NOMO-1 (cell line): ENCODE results near the gene CYTH4.
"Not testable (repeated sequence)": the region's sequence is repeated elsewhere in the genome, so short reads cannot be mapped to it uniquely, and the experiment has no call there.

Source experiments
- DNase-seq, 2 experiments: peaks; one replicate each; lab custom pipeline; 2025; ENCODE audit not compliant: unreplicated experiment in 2 of 2; lab: John Stamatoyannopoulos, UW

Gene CYTH4, protein sequence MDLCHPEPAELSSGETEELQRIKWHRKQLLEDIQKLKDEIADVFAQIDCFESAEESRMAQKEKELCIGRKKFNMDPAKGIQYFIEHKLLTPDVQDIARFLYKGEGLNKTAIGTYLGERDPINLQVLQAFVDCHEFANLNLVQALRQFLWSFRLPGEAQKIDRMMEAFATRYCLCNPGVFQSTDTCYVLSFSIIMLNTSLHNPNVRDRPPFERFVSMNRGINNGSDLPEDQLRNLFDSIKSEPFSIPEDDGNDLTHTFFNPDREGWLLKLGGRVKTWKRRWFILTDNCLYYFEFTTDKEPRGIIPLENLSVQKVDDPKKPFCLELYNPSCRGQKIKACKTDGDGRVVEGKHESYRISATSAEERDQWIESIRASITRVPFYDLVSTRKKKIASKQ

DNA sequence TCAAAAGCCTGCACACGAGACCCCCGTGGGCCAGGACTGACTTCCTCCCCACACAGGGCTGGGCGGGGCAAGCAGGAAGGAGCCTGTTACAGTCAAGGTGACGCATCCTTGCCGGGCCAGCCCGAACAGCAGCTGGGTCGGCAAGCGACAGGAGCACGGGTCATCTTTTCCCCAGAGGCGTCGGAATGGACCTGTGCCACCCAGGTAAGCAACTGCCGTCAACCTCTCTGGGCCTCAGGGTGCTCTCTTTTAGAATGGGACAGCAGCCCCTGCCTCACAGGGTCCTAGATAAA lies at the start of gene CYTH4:
Gene CYTH4 (plus strand): TSS at position 124 of the 293 bp plus-strand sequence. CDS start 62 bp downstream, at position 186.
- DNase-seq, result peak; percentile 73 to 90

GRCh38 chr22:37233371-37233750 lies 48.9 kb upstream of the CYTH4 start:
- DNase-seq, result not testable (repeated sequence)

GRCh38 chr22:37233751-37234631 lies 48.3 kb upstream of the CYTH4 start:
- no peak for DNase-seq

DNA sequence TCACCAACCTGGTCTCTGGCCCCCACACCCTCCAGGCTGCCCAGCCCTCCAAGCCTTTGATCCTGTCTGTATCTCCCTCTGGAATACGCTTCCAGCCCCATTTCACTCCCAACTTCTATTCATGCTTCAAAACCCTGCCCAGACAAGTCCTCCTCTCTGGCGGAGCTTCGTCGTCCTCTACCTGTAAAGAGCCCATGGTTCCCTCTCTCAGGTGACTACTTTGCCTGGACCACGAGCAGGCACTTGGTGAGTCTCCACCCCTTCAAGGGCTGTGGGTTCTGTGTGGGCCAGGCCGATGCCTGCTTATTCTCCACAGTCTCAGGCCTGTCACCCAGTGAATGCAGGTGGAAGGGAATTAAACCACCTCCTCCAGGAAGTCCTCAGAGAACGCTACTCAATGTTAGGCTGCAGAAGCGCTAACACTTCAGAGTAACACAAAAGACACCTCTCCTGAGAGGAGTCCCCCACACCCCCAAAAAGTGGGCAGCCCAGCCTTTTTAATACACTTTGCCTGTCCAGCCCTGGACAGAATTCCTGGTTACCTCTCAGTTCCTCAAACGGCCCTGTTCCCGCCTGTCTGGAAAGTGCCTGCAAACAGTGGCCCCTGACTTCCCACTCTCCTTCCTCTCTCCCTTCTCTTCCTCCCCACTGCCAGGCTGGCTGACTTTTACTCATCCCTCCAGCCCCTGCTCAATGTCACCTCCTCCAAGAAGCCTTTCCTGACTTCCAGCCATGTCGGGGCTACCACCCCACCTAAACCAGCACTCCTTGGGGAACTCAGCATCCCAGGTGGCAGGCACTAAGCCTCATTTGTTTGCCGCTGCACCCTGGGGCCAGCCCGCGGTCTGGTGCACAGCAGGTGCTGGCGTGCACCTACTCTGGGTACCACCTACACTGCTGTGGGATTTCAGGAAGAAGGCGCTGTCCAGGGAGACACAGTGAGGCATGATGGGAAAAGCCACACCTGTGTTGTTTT lies 47.3 kb upstream of the CYTH4 start:
- no peak for DNase-seq

GRCh38 chr22:37235897-37236607 lies 46.3 kb upstream of the CYTH4 start:
- DNase-seq, result no peak

DNA sequence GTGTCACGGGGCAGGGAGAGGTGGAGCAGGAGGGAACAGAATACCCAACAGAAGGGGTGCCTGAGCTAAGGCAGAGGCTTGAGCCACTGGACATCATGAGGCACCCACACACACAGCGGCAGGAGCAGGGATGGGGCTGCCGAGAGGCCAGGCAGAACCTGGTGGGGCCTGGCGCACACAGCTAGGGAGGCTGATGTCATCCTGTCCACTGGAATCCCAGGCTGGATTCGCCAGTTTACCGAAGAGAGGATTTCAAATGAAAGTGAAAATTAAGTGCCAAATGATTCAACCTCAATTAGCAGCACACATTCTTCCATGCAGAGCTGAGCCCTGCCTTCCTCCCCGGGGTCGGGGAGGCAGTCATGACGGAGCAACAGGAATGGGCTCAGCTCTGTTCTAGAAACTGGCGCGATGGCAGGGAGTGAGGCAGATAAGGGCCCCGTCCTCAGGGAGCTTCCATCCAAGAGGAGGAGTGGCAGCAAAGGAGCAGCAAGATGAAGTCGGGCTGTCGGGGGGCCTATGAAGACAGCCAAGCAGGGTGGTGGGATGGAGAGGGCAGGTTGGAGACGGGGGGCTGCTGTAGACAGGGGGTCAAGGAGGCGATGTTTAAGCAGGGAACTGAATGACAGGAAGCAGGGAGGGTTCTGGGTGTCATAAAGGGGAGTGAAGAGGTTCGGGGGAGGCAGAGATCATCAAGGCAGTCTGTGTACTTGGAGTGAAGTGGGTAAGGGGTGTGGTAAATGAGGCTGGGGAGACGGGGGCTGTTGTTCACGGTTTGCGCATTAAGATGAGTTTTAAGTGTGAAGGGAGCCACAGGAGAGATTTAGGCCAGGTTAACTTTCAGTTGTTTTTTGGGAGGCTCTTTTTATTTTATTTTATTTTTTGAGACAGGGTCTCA lies 44.7 kb upstream of the CYTH4 start:
- DNase-seq, result no peak

DNA sequence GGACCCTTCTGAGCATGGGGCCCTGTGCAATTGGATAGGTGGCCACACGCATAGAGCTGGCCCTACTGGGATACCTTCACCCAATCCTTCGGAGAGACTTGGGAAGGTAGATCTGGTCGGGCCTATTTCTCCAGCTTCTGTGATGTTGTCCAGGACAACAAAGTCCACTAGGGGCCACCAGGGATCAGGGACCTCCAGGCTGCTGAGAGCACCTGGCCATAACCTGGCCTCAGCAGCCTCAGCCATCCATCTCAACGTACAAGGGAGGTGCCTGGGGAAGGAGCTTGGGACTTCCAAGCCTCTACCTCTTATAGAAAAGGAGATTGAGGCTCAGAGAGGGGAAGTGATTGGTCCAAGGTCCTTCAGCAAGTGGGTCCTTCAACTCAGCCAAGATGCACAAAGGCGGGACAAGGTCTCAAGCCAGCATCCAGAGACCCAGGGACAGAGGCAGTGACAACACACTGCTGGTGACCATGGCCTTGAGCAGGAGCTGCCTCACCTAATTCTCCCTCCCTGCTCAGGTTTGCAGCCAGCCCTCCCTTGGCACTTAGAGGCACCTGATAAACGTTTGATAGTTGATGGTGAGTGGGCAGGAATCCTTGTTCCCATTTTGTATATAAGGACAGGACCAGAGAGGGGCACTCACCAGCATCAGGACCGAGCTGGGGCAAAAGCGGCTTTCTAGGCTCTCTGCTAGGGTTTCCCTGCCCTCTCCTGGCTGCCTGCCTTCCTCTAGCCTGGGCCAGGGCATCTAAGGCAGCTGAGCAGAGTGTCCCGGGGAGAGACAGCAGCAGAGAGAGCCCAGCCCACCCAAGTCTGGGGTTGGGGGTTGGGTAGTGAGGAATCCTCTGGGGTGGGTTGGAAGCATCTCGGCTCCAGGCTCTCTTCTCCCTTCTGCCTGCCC lies 42.7 kb upstream of the CYTH4 start:
- DNase-seq, result no peak

DNA sequence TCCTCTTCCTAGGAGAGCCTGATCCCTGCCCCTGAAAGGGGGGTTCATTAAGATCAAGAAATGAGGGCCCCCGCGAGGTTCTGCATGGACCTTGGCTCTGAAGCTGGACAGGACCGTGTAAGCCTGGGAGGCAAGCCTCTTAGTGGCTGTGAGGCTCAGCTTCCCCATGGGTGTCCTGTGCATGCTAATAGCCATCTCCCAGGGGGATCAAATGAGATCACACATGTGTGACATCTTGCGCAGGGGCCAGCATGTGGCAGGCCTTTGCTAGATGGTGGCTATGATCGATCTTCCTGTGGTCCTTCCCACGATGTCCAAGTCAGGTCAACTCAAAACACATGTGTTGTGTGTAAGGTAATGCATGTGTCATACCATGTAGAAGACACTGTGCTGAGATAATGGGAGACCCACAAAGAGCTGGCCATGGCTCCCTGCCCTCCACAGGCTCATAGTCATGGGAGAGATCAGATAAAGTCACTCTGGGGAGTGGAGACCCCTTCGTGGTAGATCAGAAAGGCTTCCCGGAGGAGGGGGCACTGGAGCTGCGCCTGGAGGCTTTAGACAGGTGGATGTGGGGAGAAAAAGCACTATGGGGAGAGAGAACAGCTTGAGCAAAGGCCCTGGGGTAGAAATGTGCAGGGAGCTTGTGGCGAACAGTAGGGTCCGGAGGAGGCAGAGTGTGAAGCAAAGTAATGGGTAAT lies 41.9 kb upstream of the CYTH4 start:
- no peak for DNase-seq

DNA sequence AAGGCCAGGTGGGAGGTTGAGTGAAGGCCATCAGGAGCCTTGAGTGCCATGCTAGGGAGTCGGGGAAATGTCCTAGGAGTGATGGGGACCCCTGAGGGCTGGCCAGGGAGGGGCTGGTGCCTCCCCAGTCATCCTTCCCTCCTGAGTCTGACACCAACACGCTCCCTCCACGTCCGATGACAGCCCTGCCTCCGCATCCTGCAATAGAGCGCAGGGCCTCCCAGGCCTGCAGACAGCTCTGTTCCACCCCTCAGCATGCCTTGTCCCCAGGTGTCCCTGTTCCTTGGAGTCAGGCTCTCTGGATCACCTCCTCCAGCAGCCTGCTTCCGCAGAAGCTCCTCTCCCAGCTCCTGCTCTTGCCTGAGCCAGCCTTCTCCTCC lies 41.4 kb upstream of the CYTH4 start:
- no peak for DNase-seq

GRCh38 chr22:37241351-37242142 lies 40.8 kb upstream of the CYTH4 start:
- DNase-seq, result peak; percentile 16 to 20

- DNase-seq, result peak; percentile 98 to 100
Measured at GRCh38 chr22:37242395-37242918, 39.9 kb upstream of the CYTH4 start.

GRCh38 chr22:37243402-37244113 lies 38.8 kb upstream of the CYTH4 start:
- DNase-seq, result peak in 1 of 2 experiments; percentile 8

GRCh38 chr22:37244114-37244921 lies 38.0 kb upstream of the CYTH4 start, which contains the start of gene RAC2:
Gene RAC2, minus strand, starts transcription at chr22:37244269. Its CDS starts 121 bp downstream, at chr22:37244148.
- peak; percentile 97 to 98 for DNase-seq

GRCh38 chr22:37244922-37245722 lies 37.2 kb upstream of the CYTH4 start:
- DNase-seq, result peak; percentile 65 to 87
